GM23338 (cell line): ENCODE data around the gene COMMD3. TPM values are rescaled to one million over a fixed set of nuclear protein-coding genes. Genes with fewer than 3 reads are reported as not detected.

Experiments used
- ATAC-seq: fragments of 200-7000 bp; cut with Tn5 transposase; 3 replicates; pipeline ENCODE4 v1.9.1; 2020
- DNase-seq: peaks from one replicate; pipeline ENCODE4 v3.0.0-alpha.2; 2015; ENCODE audit warnings: low spot score
- H2AFZ ChIP-seq: fragments of 200-600 bp; sonication (generic); 2 replicates; pipeline ENCODE4 v1.8.0; 2016; ENCODE audit warnings: antibody characterized with exemption, mild to moderate bottlenecking, moderate library complexity
- H3F3A ChIP-seq: fragments of 200-600 bp; sonication (generic); replicated peaks from 2 replicates; pipeline ENCODE4 v1.8.0; 2017; ENCODE audit warnings: antibody characterized with exemption, mixed run types, low read depth
- H3K27ac ChIP-seq: fragments of 200-600 bp; sonication (generic); 2 replicates; pipeline ENCODE4 v1.6.1; 2016; ENCODE audit warnings: low read depth
- H3K27me3 ChIP-seq: fragments of 200-600 bp; sonication (generic); 2 replicates; pipeline ENCODE4 v1.8.0; 2016; ENCODE audit warnings: mild to moderate bottlenecking, mixed run types, moderate library complexity; ENCODE audit not compliant: insufficient read depth
- H3K36me3 ChIP-seq: fragments of 200-600 bp; sonication (generic); 2 replicates; pipeline ENCODE4 v1.8.0; 2016; ENCODE audit warnings: mild to moderate bottlenecking; ENCODE audit not compliant: insufficient read depth
- H3K4me1 ChIP-seq: fragments of 200-600 bp; sonication (generic); 2 replicates; pipeline ENCODE4 v1.8.0; 2016; ENCODE audit warnings: mild to moderate bottlenecking, moderate library complexity; ENCODE audit not compliant: insufficient read depth
- H3K4me2 ChIP-seq: fragments of 200-600 bp; sonication (generic); 2 replicates; pipeline ENCODE4 v1.7.1; 2017; ENCODE audit warnings: mixed run types
- H3K4me3 ChIP-seq: fragments of 200-600 bp; sonication (generic); 2 replicates; pipeline ENCODE4 v1.6.1; 2016; ENCODE audit warnings: mixed run types
- H3K79me2 ChIP-seq: fragments of 200-600 bp; sonication (generic); replicated peaks from 2 replicates; pipeline ENCODE4 v1.8.0; 2017; ENCODE audit warnings: mild to moderate bottlenecking; ENCODE audit not compliant: insufficient read depth
- H3K9me2 ChIP-seq: fragments of 200-600 bp; sonication (generic); 2 replicates; pipeline ENCODE4 v1.8.0; 2017; ENCODE audit not compliant: insufficient read depth
- H4K20me1 ChIP-seq: fragments of 200-600 bp; sonication (generic); replicated peaks from 2 replicates; pipeline ENCODE4 v1.8.0; 2017; ENCODE audit warnings: mild to moderate bottlenecking; ENCODE audit not compliant: insufficient read depth
- H3K27ac Mint-ChIP-seq: 2 replicates; pipeline ENCODE4 v1.8.0; 2020; ENCODE audit warnings: inconsistent platforms, mild to moderate bottlenecking, moderate library complexity, mixed read lengths
- H3K27me3 Mint-ChIP-seq: 3 replicates; pipeline ENCODE4 v1.8.0; 2022; ENCODE audit warnings: low read depth, mild to moderate bottlenecking, moderate library complexity, mixed read lengths, inconsistent platforms; ENCODE audit not compliant: insufficient read depth, poor library complexity
- H3K36me3 Mint-ChIP-seq: 3 replicates; pipeline ENCODE4 v1.8.0; 2021; ENCODE audit warnings: low read depth, mild to moderate bottlenecking, inconsistent platforms, moderate library complexity, mixed read lengths
- H3K4me1 Mint-ChIP-seq: 3 replicates; pipeline ENCODE4 v1.8.0; 2020; ENCODE audit warnings: mild to moderate bottlenecking, inconsistent platforms, mixed read lengths
- H3K4me3 Mint-ChIP-seq: 3 replicates; pipeline ENCODE4 v1.8.0; 2021; ENCODE audit warnings: moderate library complexity, mild to moderate bottlenecking, inconsistent platforms, mixed read lengths
- H3K9me3 Mint-ChIP-seq: 3 replicates; pipeline ENCODE4 v1.8.0; 2020; ENCODE audit warnings: moderate library complexity, mild to moderate bottlenecking, inconsistent platforms, mixed read lengths
- CREB1 ChIP-seq: fragments of 250-450 bp; sonication (Bioruptor Pico); IDR thresholded peaks from 2 replicates; pipeline ENCODE4 v1.5.0; 2020; ENCODE audit warnings: low read depth, mild to moderate bottlenecking, moderate library complexity
- CTCF ChIP-seq, 2 experiments: fragments of 200-600 bp in 1 of 2; sonication (generic) in 1 of 2; conservative IDR thresholded peaks; 2 replicates each; pipeline versions ENCODE4 v1.5.1 to v1.6.1; 2016 to 2017; ENCODE audit warnings: antibody characterized with exemption in 2 of 2, low read depth in 2 of 2, mild to moderate bottlenecking in 2 of 2, moderate library complexity in 1 of 2
- ETS1 ChIP-seq: IDR thresholded peaks from 2 replicates; pipeline ENCODE4 v1.6.1; 2016; ENCODE audit warnings: antibody characterized with exemption
- EZH2 ChIP-seq: fragments of 200-600 bp; sonication (generic); IDR thresholded peaks from one replicate; pipeline ENCODE4 v1.8.0; 2017; ENCODE audit warnings: antibody characterized with exemption, mild to moderate bottlenecking, low read depth; ENCODE audit not compliant: unreplicated experiment
- JUNB ChIP-seq: IDR thresholded peaks from one replicate; pipeline ENCODE4 v1.6.1; 2016; ENCODE audit warnings: antibody characterized with exemption; ENCODE audit not compliant: unreplicated experiment
- NANOG ChIP-seq: IDR thresholded peaks from 2 replicates; pipeline ENCODE4 v1.6.1; 2016; ENCODE audit warnings: antibody characterized with exemption, borderline replicate concordance
- POLR2AphosphoS5 ChIP-seq: IDR thresholded peaks from 2 replicates; pipeline ENCODE4 v1.6.1; 2016; ENCODE audit warnings: antibody characterized with exemption, low read depth
- REST ChIP-seq: IDR thresholded peaks from one replicate; pipeline ENCODE4 v1.6.1; 2018; ENCODE audit warnings: antibody characterized with exemption; ENCODE audit not compliant: unreplicated experiment
- ZNF331 ChIP-seq: fragments of 250-450 bp; sonication (Bioruptor Pico); IDR thresholded peaks from 2 replicates; pipeline ENCODE4 v1.5.0; 2020; ENCODE audit warnings: low read depth, mild to moderate bottlenecking, moderate library complexity
- ZNF462 ChIP-seq: fragments of 250-450 bp; sonication (Bioruptor Pico); IDR thresholded peaks from 2 replicates; pipeline ENCODE4 v1.5.0; 2020; ENCODE audit warnings: mild to moderate bottlenecking, moderate library complexity
- polyA plus RNA-seq: library from polyadenylated mRNA; unstranded; fragments of >200 nt; fragmentation: Nextera tagmentation; extraction: Ambion mirVana; gene quantifications from 2 replicates; pipeline ENCODE4 v1.2.1, GENCODE V29; 2016
- total RNA-seq: library from RNA; depleted of rRNA; stranded (reverse); fragments of >200 nt; shearing (Covaris generic); gene quantifications from 2 replicates; pipeline ENCODE4 v1.2.3, GENCODE V29; 2014

COMMD3 gene
- total and polyA plus RNA-seq, 2 experiments from 2014 or later, result 1.1 to 5.2 TPM

DNA sequence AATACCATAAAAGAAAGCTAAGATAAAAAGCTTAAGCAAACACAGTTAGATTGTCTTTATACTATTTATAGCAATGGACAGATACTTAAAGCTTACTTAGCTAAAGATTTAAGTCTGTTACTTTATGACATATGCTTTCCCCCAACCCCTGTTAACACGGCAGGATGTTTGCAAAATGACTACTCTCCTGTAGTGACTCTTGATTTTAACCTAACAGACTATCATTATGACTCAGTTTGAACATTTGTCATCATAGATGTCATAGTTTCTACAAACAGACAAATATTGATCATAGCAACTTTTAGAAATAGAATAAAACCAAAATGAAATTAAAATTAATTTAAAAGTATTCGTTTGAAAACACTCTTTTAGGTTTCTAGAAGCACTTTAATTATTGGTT lies 7.8 kb upstream of the COMMD3 start (continued):
- no peak for TF ChIP-seq ETS1

- Histone ChIP-seq H3K4me1 (no peaks in the 10 kb centered on the region), H3K4me3 (no peak overlapping the region), H3K27me3 (peaks cover 34% of the 10 kb centered on the region), H3K27ac (no peak overlapping the region), H3K79me2 (no peaks in the 10 kb centered on the region), H2AFZ (no peak overlapping the region), H3K36me3 (no peaks in the 10 kb centered on the region), H3K4me2 (no peak overlapping the region), H3K9me2 (no peaks in the 10 kb centered on the region), H4K20me1 (no peaks in the 10 kb centered on the region), H3F3A (no peaks in the 10 kb centered on the region)
- Mint-ChIP-seq H3K27me3 (peaks cover 6% of the 10 kb centered on the region), H3K27ac (no peak overlapping the region), H3K4me1 (no peaks in the 10 kb centered on the region), H3K4me3 (no peak overlapping the region), H3K9me3 (no peaks in the 10 kb centered on the region), H3K36me3 (no peaks in the 10 kb centered on the region)
- ATAC-seq (no peak), DNase-seq (no peak)
- no peak for TF ChIP-seq ETS1
- TF ChIP-seq ZNF462 (CRISPR knock-in tag), result no peak
- no peak for TF ChIP-seq POLR2AphosphoS5
- TF ChIP-seq CREB1 (CRISPR knock-in tag), result no peak
- TF ChIP-seq NANOG, result no peak
- no peak for TF ChIP-seq JUNB
- no peak for TF ChIP-seq ZNF331 (CRISPR knock-in tag)
- TF ChIP-seq EZH2, result no peak
- TF ChIP-seq CTCF (conservative IDR thresholded peaks at IDR 0.05; ENCODE audit: low read depth in 2 of 2), result no peak
- no peak for TF ChIP-seq REST
These were observed 6.8 kb upstream of the COMMD3 start for GRCh38 chr10:22309180-22310000.
